Osteocyte (in vitro differentiated cells): ENCODE measurements around the gene ATP11A. TPM values are rescaled to one million over a fixed set of nuclear protein-coding genes. Genes with fewer than 3 reads are reported as not detected.
A peak's percentile ranks its signal among the peaks of the same experiment; 100 is the strongest.

ENCODE experiments used
- DNase-seq: peaks from one replicate; pipeline ENCODE4 v3.0.0; 2021; ENCODE audit warnings: mixed read lengths; ENCODE audit not compliant: unreplicated experiment; ENCODE audit errors: extremely low spot score
- H3K27ac Mint-ChIP-seq: one replicate; pipeline ENCODE4 v1.8.0; 2021; ENCODE audit warnings: mild to moderate bottlenecking, mixed read lengths; ENCODE audit not compliant: unreplicated experiment
- H3K27me3 Mint-ChIP-seq: one replicate; pipeline ENCODE4 v1.8.0; 2021; ENCODE audit warnings: mixed read lengths; ENCODE audit not compliant: unreplicated experiment
- H3K36me3 Mint-ChIP-seq: one replicate; pipeline ENCODE4 v1.8.0; 2021; ENCODE audit warnings: mixed read lengths; ENCODE audit not compliant: unreplicated experiment
- H3K4me1 Mint-ChIP-seq: one replicate; pipeline ENCODE4 v1.8.0; 2021; ENCODE audit warnings: mixed read lengths; ENCODE audit not compliant: unreplicated experiment
- H3K4me3 Mint-ChIP-seq: one replicate; pipeline ENCODE4 v1.8.0; 2021; ENCODE audit warnings: mild to moderate bottlenecking, moderate library complexity, mixed read lengths; ENCODE audit not compliant: unreplicated experiment
- H3K9me3 Mint-ChIP-seq: one replicate; pipeline ENCODE4 v1.8.0; 2021; ENCODE audit warnings: mixed read lengths; ENCODE audit not compliant: unreplicated experiment
- long read RNA-seq: library from polyadenylated mRNA; unstranded; transcript quantifications from one replicate; pipeline ENCODE4 v2.0.0, GENCODE V29; 2021
- total RNA-seq: library from RNA; stranded (reverse); gene quantifications from 2 replicates; pipeline ENCODE4 v1.2.1, GENCODE V29; 2021
- TF ChIP-seq, protein P1 (sequence below): fragments of 200-600 bp; sonication (generic); IDR thresholded peaks from 2 replicates; pipeline ENCODE4 v1.5.0; 2021; ENCODE audit warnings: antibody characterized with exemption, mild to moderate bottlenecking, moderate library complexity

The ATP11A gene
- 15.2 and 15.7 TPM in 2 replicates for total RNA-seq
- long read RNA-seq, partial matches to known transcripts: 2 of 17 reads
- long read RNA-seq, other reads (novel, unspliced or antisense): 13 of 17 reads

DNA sequence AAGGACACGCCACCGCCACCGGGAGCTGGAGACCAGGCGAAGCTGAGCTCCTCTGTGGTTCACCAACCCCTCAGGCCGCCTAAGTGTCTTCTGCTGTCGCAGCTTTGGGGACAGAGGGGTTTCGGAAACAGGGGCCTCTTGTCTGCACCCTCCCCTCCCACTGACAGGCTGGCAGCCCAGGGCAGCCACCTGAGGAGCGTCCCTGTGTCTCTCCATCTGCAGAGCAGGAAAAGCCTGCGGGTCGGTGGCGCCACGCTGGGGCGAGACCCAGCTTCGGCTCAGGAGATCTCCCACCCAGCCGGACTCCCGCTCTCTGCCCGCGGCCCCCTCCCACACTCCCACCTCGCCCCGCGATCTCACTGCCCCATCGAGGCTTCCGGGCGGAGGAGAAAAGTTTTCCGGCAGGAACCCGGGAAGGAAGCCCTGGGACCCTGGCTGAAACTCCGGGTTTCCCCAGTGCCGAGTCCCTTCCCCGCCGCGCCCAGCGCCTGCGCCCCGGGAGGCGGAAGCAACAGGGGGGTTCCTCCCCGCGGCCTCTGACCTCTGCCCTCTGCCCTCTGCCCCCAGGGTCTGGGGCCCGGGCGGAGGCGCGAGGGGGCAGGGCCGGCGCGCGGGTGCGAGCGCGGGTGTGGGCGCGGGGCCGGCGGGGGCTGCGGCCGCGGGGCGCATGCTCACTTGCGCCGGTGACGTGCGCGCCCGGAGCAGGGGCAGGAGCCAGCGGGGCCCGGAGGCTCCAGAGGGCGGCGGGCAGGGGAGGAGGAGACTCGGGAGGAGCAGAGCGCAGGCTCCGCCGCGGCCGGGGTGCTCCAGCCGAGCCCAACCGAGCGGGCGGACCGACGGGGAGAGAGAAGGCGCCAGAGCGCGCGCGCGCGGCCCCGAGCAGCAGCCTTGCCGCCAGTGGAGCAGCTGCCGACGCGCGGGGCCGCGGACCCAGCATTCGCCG, at the start of gene ATP11A:
TSS of gene ATP11A (plus strand) at position 736 of the 943 bp plus-strand sequence. CDS start 379 bp downstream, outside the sequence.
- Mint-ChIP-seq H3K27me3 (peaks cover 1% of the 10 kb centered on the region), H3K9me3 (no peaks in the 10 kb centered on the region), H3K4me3 (peak within 1 kb of the TSS; percentile 79), H3K27ac (peak within 1 kb of the TSS; percentile 82), H3K36me3 (no peaks in the 10 kb centered on the region), H3K4me1 (peaks cover 18% of the 10 kb centered on the region)
- TF ChIP-seq, protein P1, sequence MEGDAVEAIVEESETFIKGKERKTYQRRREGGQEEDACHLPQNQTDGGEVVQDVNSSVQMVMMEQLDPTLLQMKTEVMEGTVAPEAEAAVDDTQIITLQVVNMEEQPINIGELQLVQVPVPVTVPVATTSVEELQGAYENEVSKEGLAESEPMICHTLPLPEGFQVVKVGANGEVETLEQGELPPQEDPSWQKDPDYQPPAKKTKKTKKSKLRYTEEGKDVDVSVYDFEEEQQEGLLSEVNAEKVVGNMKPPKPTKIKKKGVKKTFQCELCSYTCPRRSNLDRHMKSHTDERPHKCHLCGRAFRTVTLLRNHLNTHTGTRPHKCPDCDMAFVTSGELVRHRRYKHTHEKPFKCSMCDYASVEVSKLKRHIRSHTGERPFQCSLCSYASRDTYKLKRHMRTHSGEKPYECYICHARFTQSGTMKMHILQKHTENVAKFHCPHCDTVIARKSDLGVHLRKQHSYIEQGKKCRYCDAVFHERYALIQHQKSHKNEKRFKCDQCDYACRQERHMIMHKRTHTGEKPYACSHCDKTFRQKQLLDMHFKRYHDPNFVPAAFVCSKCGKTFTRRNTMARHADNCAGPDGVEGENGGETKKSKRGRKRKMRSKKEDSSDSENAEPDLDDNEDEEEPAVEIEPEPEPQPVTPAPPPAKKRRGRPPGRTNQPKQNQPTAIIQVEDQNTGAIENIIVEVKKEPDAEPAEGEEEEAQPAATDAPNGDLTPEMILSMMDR: no peak
- DNase-seq: peak; percentile 96

DNA sequence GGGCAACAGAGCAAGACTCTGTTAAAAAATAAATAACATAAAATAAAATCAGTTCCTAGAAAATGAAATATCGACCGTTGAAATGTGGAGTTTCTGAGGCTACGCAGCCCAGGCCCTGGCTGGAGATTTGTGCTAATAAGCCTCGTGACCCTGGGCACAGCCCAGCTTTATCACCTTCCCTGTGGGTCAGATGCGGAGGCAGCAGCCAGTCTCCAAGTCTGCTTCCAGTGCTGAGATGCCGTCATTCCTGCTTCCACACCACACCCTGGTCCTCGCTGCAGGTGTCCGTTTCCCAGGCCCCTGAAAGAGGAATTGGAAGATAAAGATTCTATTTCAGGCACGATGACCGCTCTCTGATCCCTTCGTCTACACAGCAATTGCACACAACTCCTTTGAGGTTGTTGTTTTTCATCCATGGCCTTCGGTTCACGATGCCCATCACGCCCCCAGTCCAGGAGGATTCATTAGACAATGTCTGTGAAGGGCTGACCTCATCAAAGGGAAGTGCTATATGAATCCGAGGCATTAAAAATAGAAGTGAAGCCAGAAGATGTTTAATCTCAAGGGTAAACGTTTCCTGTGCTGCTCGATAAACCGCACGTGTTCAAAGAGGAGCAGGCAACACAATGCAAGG, 48.3 kb upstream of the ATP11A start:
- TF ChIP-seq, protein P1: no peak
- no peak for DNase-seq
- Mint-ChIP-seq H3K27me3 (peaks cover 40% of the 10 kb centered on the region), H3K27ac (no peak overlapping the region), H3K9me3 (no peaks in the 10 kb centered on the region), H3K4me3 (no peak overlapping the region), H3K36me3 (no peaks in the 10 kb centered on the region), H3K4me1 (no peaks in the 10 kb centered on the region)

DNA sequence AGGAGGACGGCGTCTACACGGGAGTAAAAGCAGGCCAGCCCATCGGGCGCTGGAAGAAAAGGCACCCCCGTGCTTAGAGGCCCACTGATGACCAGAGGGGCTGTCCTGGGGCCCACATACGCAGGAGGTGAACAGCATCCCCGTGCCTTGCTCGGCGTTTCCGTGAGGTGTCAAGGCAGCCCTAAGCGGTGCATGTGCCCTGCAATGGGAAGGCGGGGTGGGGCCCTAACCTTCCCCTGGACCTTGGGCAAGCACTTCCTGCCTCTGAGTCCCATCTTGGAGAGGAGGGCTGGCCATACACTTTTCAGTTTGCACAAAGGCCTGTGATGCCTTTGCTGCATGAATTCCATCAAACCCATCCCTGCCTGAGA, 47.8 kb upstream of the ATP11A start:
- Mint-ChIP-seq H3K36me3 (no peaks in the 10 kb centered on the region), H3K9me3 (no peaks in the 10 kb centered on the region), H3K27ac (no peak overlapping the region), H3K4me3 (no peak overlapping the region), H3K27me3 (peaks cover 37% of the 10 kb centered on the region), H3K4me1 (no peaks in the 10 kb centered on the region)
- TF ChIP-seq, protein P1: no peak
- DNase-seq: no peak

DNA sequence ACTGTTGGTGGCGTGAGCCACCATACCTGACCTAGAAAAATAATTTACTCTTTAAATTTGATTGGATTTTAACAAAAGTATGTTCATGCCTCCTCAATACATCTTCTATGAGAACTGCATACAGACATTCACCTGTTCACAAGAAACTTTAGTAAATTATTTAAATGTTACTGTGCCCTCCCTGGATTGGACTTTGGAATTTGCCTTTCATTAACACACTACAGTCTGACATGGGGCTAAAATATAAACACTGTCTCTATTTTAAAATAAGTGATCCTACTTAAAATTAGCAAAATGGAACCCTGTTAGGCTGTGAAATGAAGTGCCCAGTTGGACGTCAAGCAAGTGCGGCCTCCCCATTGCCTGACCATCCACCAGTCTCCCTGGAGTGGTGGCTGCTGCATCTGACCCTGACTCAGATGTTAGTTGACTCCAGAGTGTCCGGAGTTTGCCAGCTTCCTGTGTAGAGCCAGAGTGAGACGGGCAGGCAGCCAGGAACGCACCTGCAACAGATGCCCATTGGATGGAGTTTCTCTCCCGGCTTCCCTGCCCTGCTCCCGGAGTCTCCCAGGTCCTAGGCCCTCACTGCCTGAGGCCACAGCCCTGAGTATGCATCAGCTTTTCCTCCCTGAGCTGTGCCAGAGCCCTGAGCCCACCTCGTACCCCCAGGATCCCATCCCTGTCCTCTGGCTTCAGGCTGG, 45.9 kb upstream of the ATP11A start:
- no peaks in the 10 kb centered on the region for H3K36me3 Mint-ChIP-seq

More for the DNA sequence above, 45.9 kb upstream of the ATP11A start:
- no peaks in the 10 kb centered on the region for H3K9me3 Mint-ChIP-seq
- no peak for DNase-seq
- H3K4me3 Mint-ChIP-seq: no peak overlapping the region
- no peaks in the 10 kb centered on the region for H3K4me1 Mint-ChIP-seq
- H3K27me3 Mint-ChIP-seq: peaks cover 25% of the 10 kb centered on the region
- TF ChIP-seq, protein P1: no peak
- no peak overlapping the region for H3K27ac Mint-ChIP-seq
